Transverse colon (tissue), 4 donors: ENCODE data around the gene MAS1. TPM values are rescaled to one million over a fixed set of nuclear protein-coding genes. Genes with fewer than 3 reads are reported as not detected.

Experiments
- DNase-seq: peaks from one replicate; pipeline ENCODE4 v3.0.0-alpha.2; 2019
- H3K27ac ChIP-seq, 4 donors: fragments of 200-600 bp; sonication (generic); 2 replicates each; pipeline ENCODE4 v1.5.1; 2016 to 2018; ENCODE audit warnings: inconsistent platforms in 4 of 4
- H3K27me3 ChIP-seq: fragments of 200-600 bp; sonication (generic); 2 replicates; pipeline ENCODE4 v1.5.1; 2017; ENCODE audit warnings: inconsistent platforms
- H3K36me3 ChIP-seq, 4 donors: fragments of 200-600 bp; sonication (generic); 2 replicates each; pipeline ENCODE4 v1.5.1; 2017 to 2019; ENCODE audit warnings: inconsistent platforms in 4 of 4
- H3K4me1 ChIP-seq, 4 donors: fragments of 200-600 bp; sonication (generic); 2 replicates each; pipeline ENCODE4 v1.5.1; 2017 to 2020; ENCODE audit warnings: inconsistent platforms in 4 of 4
- H3K4me3 ChIP-seq, 4 donors: fragments of 200-600 bp; sonication (generic); 1 replicate in 1 of 4; 2 replicates in 3 of 4; pipeline versions ENCODE4 v1.5.1 to v1.6.1; 2017 to 2019; ENCODE audit warnings: inconsistent platforms in 4 of 4
- H3K9me3 ChIP-seq, 2 donors: fragments of 200-600 bp; sonication (generic); 2 replicates each; pipeline ENCODE4 v1.5.1; 2017 to 2019; ENCODE audit warnings: inconsistent platforms in 2 of 2
- CTCF ChIP-seq, 5 experiments: fragments of 200-600 bp in 3 of 5; fragments of 450-650 bp in 2 of 5; sonication (generic) in 3 of 5; IDR thresholded peaks; 1 replicate in 2 of 5; 2 replicates in 3 of 5; pipeline ENCODE4 v1.5.1; 2016 to 2017; ENCODE audit warnings: antibody characterized with exemption in 5 of 5, inconsistent platforms in 3 of 5, mild to moderate bottlenecking in 2 of 5, moderate library complexity in 1 of 5
- EP300 ChIP-seq: sonication (generic); formaldehyde crosslinking; IDR thresholded peaks from one replicate; pipeline ENCODE4 v1.6.1; 2017; ENCODE audit warnings: antibody characterized with exemption, low read depth
- POLR2A ChIP-seq: fragments of 450-650 bp; IDR thresholded peaks from one replicate; pipeline ENCODE4 v1.6.1; 2016; ENCODE audit warnings: antibody characterized with exemption, mild to moderate bottlenecking, moderate library complexity
- POLR2AphosphoS5 ChIP-seq, 3 donors: sonication (generic); formaldehyde crosslinking; IDR thresholded peaks; one replicate each; pipeline ENCODE4 v1.6.1; 2016; ENCODE audit warnings: antibody characterized with exemption in 3 of 3
- WGBS, 2 donors: methylation state at CpG; one replicate each; pipeline ENCODE4 v1.1.5; 2018; ENCODE audit warnings: low coverage in 1 of 2; 5-methylcytosine and 5-hydroxymethylcytosine counted together
- in situ Hi-C, 4 donors: fragments of 200-750 bp; cut with MboI; loops; one replicate each; pipeline versions ENCODE4 v1.15.0 to v1.15.1; 2017; ENCODE audit warnings: low sequenced_read_pairs in 3 of 4, low pct_ligation_motif_present in 1 of 4, low pct_unique_long_range_greater_than_20kb in 1 of 4
- intact Hi-C: fragments of 100-400 bp; cut with DNase I; formaldehyde crosslinking; loops from one replicate; pipeline ENCODE4 v1.15.1; 2023; ENCODE audit warnings: low total_unique reads
- total RNA-seq, 4 donors: library from RNA; depleted of rRNA; stranded (reverse); fragments of >200 nt; gene quantifications; one replicate each; pipeline ENCODE4 v1.1.0, GENCODE V29; 2016

MAS1 gene
- total RNA-seq, 4 donors from 2014 or later, result not detected

DNA sequence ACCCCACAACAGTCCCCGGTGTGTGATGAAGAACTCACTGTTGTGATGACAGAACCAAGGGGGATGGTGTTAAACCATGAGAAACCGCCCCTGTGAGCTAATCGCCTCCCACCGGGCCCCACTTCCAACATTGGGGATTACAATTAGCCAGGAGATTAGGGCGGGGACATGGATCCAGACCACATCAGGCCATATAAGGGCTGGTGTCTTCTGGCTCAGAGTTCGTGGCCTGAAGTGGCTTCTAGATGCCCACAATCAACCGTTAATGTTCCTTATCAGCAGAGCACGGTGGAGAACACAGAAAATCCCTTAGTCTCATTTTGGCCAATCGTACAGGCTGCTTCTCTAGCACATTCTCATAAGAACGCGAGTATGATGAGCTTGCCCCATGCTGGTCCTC is 10.9 kb upstream of the MAS1 start:
- H3K27ac ChIP-seq, result no peak overlapping the region
- no peaks in the 10 kb centered on the region for H3K27me3 ChIP-seq
- TF ChIP-seq POLR2AphosphoS5 (IDR thresholded peaks at IDR 0.05) (no peak), POLR2A (no peak), EP300 (no peak), CTCF (IDR thresholded peaks at IDR 0.05) (no peak)
- H3K36me3 ChIP-seq, result no peaks in the 10 kb centered on the region
- H3K9me3 ChIP-seq, result no peaks in the 10 kb centered on the region
- no peaks in the 10 kb centered on the region for H3K4me1 ChIP-seq
- intact Hi-C loops (no loop called here), in situ Hi-C loops (no loop called here)
- no peak overlapping the region for H3K4me3 ChIP-seq
- WGBS, 2 donors, result 84% methylated on average over 11 of the region's 11 CpGs; no CpG with 5 or more reads in 1 of the 2 donors
- no peak for DNase-seq

DNA sequence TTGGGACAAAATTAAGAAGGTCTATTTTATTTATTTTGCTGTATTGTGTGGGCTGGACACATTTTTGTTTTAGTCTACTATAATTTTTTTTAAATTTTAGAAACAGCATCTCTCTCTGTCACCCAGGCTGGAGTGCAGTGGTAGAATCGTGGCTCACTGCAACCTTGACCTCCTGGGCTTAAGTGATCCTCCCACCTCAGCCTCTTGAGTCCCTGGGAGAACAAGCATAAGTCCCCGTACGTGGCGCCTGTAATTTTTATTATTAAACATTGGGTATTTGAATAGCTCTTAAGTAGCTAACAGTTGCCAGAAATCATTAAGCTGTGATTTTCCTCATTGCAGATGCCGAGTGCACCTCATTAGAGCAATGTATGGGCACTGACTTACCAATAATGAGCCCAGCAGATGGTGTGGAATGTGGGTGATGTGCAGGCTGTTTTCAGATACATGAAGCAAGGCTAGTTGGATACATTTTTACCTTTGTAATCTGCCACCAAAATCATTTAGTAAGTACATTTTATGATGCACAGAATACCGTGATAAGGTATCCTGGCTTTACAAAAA is 10.3 kb upstream of the MAS1 start:
- Histone ChIP-seq H3K36me3 (no peaks in the 10 kb centered on the region), H3K27ac (no peak overlapping the region), H3K9me3 (no peaks in the 10 kb centered on the region), H3K4me3 (no peak overlapping the region), H3K27me3 (no peaks in the 10 kb centered on the region), H3K4me1 (no peaks in the 10 kb centered on the region)
- intact Hi-C loops (no loop called here), in situ Hi-C loops (no loop called here)
- DNase-seq, result no peak
- 66 to 68% methylated on average over 5 to 6 of the region's 6 CpGs for WGBS, 2 donors
- TF ChIP-seq POLR2AphosphoS5 (IDR thresholded peaks at IDR 0.05) (no peak), EP300 (no peak), CTCF (IDR thresholded peaks at IDR 0.05) (no peak), POLR2A (no peak)

DNA sequence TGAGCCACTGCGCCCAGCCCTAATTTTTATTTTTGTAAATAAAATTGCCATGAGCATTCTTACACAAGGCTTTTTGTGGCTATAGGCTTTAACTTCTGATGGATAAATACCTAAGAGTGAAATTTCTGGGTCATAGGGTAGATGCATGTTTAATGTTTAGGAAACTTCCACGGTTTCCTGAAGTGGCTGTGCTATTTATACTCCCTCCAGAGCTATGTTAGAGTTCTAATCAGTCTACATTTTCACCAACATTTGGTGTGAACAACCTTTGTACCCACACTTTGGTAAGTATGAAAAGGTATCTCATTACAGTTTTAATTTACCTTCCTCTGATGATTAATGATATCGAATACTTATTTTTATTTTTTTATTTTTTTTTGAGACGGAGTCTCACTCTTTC is 6.1 kb upstream of the MAS1 start:
- WGBS, 2 donors, result 58 to 79% methylated on average over 3 to 4 of the region's 4 CpGs
- Histone ChIP-seq H3K27me3 (peaks cover 26% of the 10 kb centered on the region), H3K4me3 (no peak overlapping the region), H3K27ac (no peak overlapping the region), H3K36me3 (no peaks in the 10 kb centered on the region), H3K9me3 (no peaks in the 10 kb centered on the region), H3K4me1 (no peaks in the 10 kb centered on the region)
- no peak for DNase-seq
- TF ChIP-seq CTCF (IDR thresholded peaks at IDR 0.05) (no peak), EP300 (no peak), POLR2AphosphoS5 (IDR thresholded peaks at IDR 0.05) (no peak), POLR2A (no peak)
- intact Hi-C loops, result no loop called here
- in situ Hi-C loops, result no loop called here

DNA sequence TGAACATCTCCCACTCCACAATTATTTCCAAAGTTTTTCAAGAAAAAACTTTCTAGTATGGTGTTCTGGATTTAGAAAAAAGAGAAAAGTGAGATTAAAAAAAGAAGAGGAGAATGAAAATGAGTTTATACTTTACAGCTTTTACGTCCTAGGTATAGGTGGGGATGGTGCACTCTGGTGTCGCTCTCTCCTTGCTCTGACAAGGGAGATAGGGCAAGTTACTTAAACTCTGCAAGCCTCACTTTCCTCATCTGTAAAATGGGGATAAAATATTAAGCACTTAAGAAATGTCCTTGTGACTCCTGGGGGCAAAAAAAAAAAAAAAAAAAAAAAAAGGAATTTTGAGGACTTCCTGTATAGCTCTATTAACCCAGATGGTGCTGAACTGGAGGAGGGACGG is 4.5 kb upstream of the MAS1 start:
- H3K36me3 ChIP-seq, result no peaks in the 10 kb centered on the region
- no peak for DNase-seq
- peaks cover 36% of the 10 kb centered on the region for H3K27me3 ChIP-seq
- 88% methylated on average over 1 to 3 of the region's 3 CpGs for WGBS, 2 donors
- H3K9me3 ChIP-seq, result no peaks in the 10 kb centered on the region
- no peak overlapping the region for H3K27ac ChIP-seq
- H3K4me3 ChIP-seq, result no peak overlapping the region
- TF ChIP-seq EP300 (no peak), POLR2A (no peak), CTCF (IDR thresholded peaks at IDR 0.05) (no peak), POLR2AphosphoS5 (IDR thresholded peaks at IDR 0.05) (no peak)
- intact Hi-C loops, result no loop called here
- H3K4me1 ChIP-seq, result no peaks in the 10 kb centered on the region
- in situ Hi-C loops, result no loop called here
